ENCODE measurements around the gene C14orf180.
"Not testable (repeated sequence)": the region's sequence is repeated elsewhere in the genome, so short reads cannot be mapped to it uniquely, and the experiment has no call there.

Gene C14orf180

GRCh38 chr14:104614126-104614812, 34.7 kb downstream of the C14orf180 start:
- no peak for DNase-seq

- no peak for DNase-seq
These were observed 45.4 kb downstream of the C14orf180 start for GRCh38 chr14:104624939-104625338.

GRCh38 chr14:104632781-104633180, 53.2 kb downstream of the C14orf180 start:
- DNase-seq, result no peak

- DNase-seq, result no peak
These were observed 53.9 kb downstream of the C14orf180 start for GRCh38 chr14:104633276-104634137.

- DNase-seq, result no peak
These were observed 54.7 kb downstream of the C14orf180 start for GRCh38 chr14:104634138-104634760.

GRCh38 chr14:104634886-104635570, 55.5 kb downstream of the C14orf180 start:
- DNase-seq, result no peak

- DNase-seq, result no peak
These were observed 56.2 kb downstream of the C14orf180 start for GRCh38 chr14:104635717-104636116.

GRCh38 chr14:104636131-104636530, 56.6 kb downstream of the C14orf180 start:
- no peak for DNase-seq

- DNase-seq, result not testable (repeated sequence)
These were observed 57.4 kb downstream of the C14orf180 start for GRCh38 chr14:104636846-104637545.

- DNase-seq, result no peak
These were observed 58.0 kb downstream of the C14orf180 start for GRCh38 chr14:104637546-104638003.

- DNase-seq, result no peak
These were observed 58.6 kb downstream of the C14orf180 start for GRCh38 chr14:104638190-104638589.

- no peak for DNase-seq
These were observed 59.4 kb downstream of the C14orf180 start for GRCh38 chr14:104638927-104639450.

- DNase-seq, result no peak
These were observed 59.9 kb downstream of the C14orf180 start for GRCh38 chr14:104639471-104639870.
